ENCODE measurements around the gene OR56A3. TPM values are rescaled to one million over a fixed set of nuclear protein-coding genes. Genes with fewer than 3 reads are reported as not detected.

Gene OR56A3
- total and polyA plus RNA-seq, 2 of the 4 experiments (the other 2 are of a cell fraction) = not detected

GRCh38 chr11:5966958-5967357 is 24.9 kb downstream of the OR56A3 start:
- TF ChIP-seq FOS (IDR thresholded peaks at IDR 0.05; ENCODE audit: low read depth, low read length) (no peak), MAFK (IDR thresholded peaks at IDR 0.05; ENCODE audit: low read depth, low read length) (peak; percentile 44; the same call in 1 of the 2 replicates)
- in situ Hi-C loops (cut with MboI; ENCODE audit: low sequenced_read_pairs) = no loop called here

More at GRCh38 chr11:5966958-5967357, 24.9 kb downstream of the OR56A3 start:
- Histone ChIP-seq H2AFZ (replicated peaks; ENCODE audit: low read length, poor library complexity) (no peak overlapping the region), H2AK9ac (replicated peaks; ENCODE audit: low read depth, low read length, poor library complexity) (no peak overlapping the region), H2BK120ac (ENCODE audit: low read depth, low read length) (no peak overlapping the region), H2BK5ac (ENCODE audit: low read depth, low read length, poor library complexity, severe bottlenecking) (no peak overlapping the region), H3K27ac (ENCODE audit: insufficient read depth, low read length) (no peak overlapping the region), H4K8ac (ENCODE audit: low read depth in 2 of 2, low read length in 2 of 2) (no peak overlapping the region), H2BK20ac (ENCODE audit: low read depth, low read length) (no peak overlapping the region), H3K4me3 (ENCODE audit: insufficient read depth, low read depth, low read length) (no peak overlapping the region), H3K9ac (ENCODE audit: low read depth, low read length) (no peak overlapping the region), H3K27me3 (ENCODE audit: control insufficient read depth, insufficient read depth, low read length) (no peaks in the 10 kb centered on the region), H3K18ac (ENCODE audit: low read depth, low read length) (no peak overlapping the region), H4K5ac (ENCODE audit: low read depth, low read length) (no peak overlapping the region), H3K14ac (replicated peaks; ENCODE audit: low read depth, low read length) (no peak overlapping the region), H3K9me1 (ENCODE audit: insufficient read depth, low read length) (no peaks in the 10 kb centered on the region), H3K79me1 (ENCODE audit: low read depth in 1 of 2, low read length in 2 of 2) (no peaks in the 10 kb centered on the region), H3K56ac (ENCODE audit: extremely low read depth, insufficient read depth, low read length) (no peak overlapping the region), H3K9me3 (ENCODE audit: control insufficient read depth, insufficient read depth, low read length) (peaks cover 10% of the 10 kb centered on the region), H3K4ac (ENCODE audit: low read depth, low read length) (no peak overlapping the region), H4K20me1 (ENCODE audit: insufficient read depth, low read length) (no peaks in the 10 kb centered on the region), H3K4me2 (ENCODE audit: low read depth, low read length) (no peak overlapping the region), H3K4me1 (ENCODE audit: control insufficient read depth, insufficient read depth, low read length) (no peaks in the 10 kb centered on the region), H2AK5ac (ENCODE audit: low read depth, low read length) (no peak overlapping the region), H3K36me3 (ENCODE audit: control insufficient read depth, insufficient read depth, low read length) (no peaks in the 10 kb centered on the region), H3K23ac (ENCODE audit: low read depth, low read length) (no peak overlapping the region), H2BK15ac (ENCODE audit: low read depth, low read length) (no peak overlapping the region), H4K91ac (ENCODE audit: insufficient read depth, low read depth, low read length) (no peak overlapping the region)
- BruUV-seq (replicated peaks) = no TSS peak
- no peak for DNase-seq
- 20% methylated on average over 1 of the region's 2 CpGs; no CpG with 5 or more reads in 1 of the 2 experiments for WGBS, 2 experiments (ENCODE audit: extremely low coverage in 2 of 2, insufficient read length in 1 of 2)
- ATAC-seq (ENCODE audit: low read depth) = no peak
- CTCF ChIA-PET = no interaction called here
- dilution Hi-C loops (cut with HindIII; ENCODE audit: low sequenced_read_pairs, unreplicated experiment) = no loop called here
- intact Hi-C loops (cut with micrococcal nuclease) = loop anchor here (5.0 to 10.0 kb wide), 2 partner anchors 555 to 758 kb away; no protein-coding TSS in a partner anchor
- POLR2A ChIA-PET (ENCODE audit: unreplicated experiment) = no interaction called here
